A673 (cell line): Measurements from ENCODE around the gene FKBP14.

Source experiments
- CTCF ChIP-seq: fragments of 300-800, 200-600 bp; sonication (generic); conservative IDR thresholded peaks from 2 replicates; pipeline ENCODE4 v1.5.1; 2017; ENCODE audit warnings: low read depth, mild to moderate bottlenecking, antibody characterized with exemption, low read length, moderate library complexity, mixed read lengths
- EZH2 ChIP-seq: fragments of 200-600 bp; sonication (generic); IDR thresholded peaks from 2 replicates; pipeline ENCODE4 v1.6.1; 2017; ENCODE audit warnings: borderline replicate concordance, low read depth, mild to moderate bottlenecking, mixed read lengths, antibody characterized with exemption, low read length; ENCODE audit not compliant: poor library complexity, severe bottlenecking

GRCh38 chr7:29970158-29970557, 56.3 kb downstream of the FKBP14 start:
- TF ChIP-seq CTCF (no peak), EZH2 (no peak)
